Measurements from ENCODE around the gene MGAT5B. TPM values are rescaled to one million over a fixed set of nuclear protein-coding genes. Genes with fewer than 3 reads are reported as not detected.
"Not testable (repeated sequence)": the region's sequence is repeated elsewhere in the genome, so short reads cannot be mapped to it uniquely, and the experiment has no call there.

The MGAT5B gene
- total and polyA plus RNA-seq, 2 donors (not counting 1 experiment from before 2014, with no cell fraction given), result 0.09 to 0.17 TPM

DNA sequence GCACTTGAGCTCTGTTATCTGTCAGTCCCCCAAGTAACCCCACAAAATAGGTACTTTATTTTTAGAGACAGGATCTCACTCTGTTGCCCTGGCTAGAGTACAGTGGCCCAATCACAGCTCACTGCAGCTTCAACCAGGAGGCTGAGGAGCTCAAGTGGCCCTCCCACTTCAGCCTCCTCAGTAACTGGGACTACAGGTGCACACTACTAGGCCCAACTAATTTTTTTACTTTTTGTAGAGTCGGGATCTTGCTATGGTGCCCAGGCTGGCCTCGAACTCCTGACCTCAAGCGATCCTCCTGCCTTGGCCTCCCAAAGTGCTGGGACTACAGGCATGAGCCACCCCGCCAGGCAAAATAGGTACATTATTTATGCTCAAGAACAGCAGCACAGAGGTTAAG is 99.6 kb downstream of the MGAT5B start:
- TF ChIP-seq, protein P1, sequence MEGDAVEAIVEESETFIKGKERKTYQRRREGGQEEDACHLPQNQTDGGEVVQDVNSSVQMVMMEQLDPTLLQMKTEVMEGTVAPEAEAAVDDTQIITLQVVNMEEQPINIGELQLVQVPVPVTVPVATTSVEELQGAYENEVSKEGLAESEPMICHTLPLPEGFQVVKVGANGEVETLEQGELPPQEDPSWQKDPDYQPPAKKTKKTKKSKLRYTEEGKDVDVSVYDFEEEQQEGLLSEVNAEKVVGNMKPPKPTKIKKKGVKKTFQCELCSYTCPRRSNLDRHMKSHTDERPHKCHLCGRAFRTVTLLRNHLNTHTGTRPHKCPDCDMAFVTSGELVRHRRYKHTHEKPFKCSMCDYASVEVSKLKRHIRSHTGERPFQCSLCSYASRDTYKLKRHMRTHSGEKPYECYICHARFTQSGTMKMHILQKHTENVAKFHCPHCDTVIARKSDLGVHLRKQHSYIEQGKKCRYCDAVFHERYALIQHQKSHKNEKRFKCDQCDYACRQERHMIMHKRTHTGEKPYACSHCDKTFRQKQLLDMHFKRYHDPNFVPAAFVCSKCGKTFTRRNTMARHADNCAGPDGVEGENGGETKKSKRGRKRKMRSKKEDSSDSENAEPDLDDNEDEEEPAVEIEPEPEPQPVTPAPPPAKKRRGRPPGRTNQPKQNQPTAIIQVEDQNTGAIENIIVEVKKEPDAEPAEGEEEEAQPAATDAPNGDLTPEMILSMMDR (conservative IDR thresholded peaks at IDR 0.05 in 1 of 2, IDR thresholded peaks at IDR 0.05 in 1 of 2; ENCODE audit: low read depth in 1 of 2, low read length in 2 of 2), result no peak
- no peak for TF ChIP-seq EZH2 (IDR thresholded peaks at IDR 0.05; ENCODE audit: low read length, missing control alignments)
- H3K36me3 ChIP-seq (ENCODE audit: control insufficient read depth, insufficient read depth, low read length), result no peaks in the 10 kb centered on the region
- H3K9ac ChIP-seq (ENCODE audit: insufficient read depth, low read length), result no peak overlapping the region
- no peaks in the 10 kb centered on the region for H3K9me3 ChIP-seq (ENCODE audit: control insufficient read depth, insufficient read depth, low read depth, low read length)
- H2AFZ ChIP-seq (ENCODE audit: low read length), result no peak overlapping the region
- no peaks in the 10 kb centered on the region for H3K4me1 ChIP-seq (ENCODE audit: control insufficient read depth, extremely low read depth, insufficient read depth, low read length)
- no peak for DNase-seq (ENCODE audit: low read depth in 2 of 2)
- peaks cover 28% of the 10 kb centered on the region for H3K27me3 ChIP-seq (ENCODE audit: control insufficient read depth, insufficient read depth, low read length)
- no peaks in the 10 kb centered on the region for H3K79me2 ChIP-seq (ENCODE audit: control insufficient read depth, insufficient read depth, low read length)
- H3K27ac ChIP-seq (ENCODE audit: insufficient read depth, low read length), result no peak overlapping the region
- no peaks in the 10 kb centered on the region for H4K20me1 ChIP-seq (ENCODE audit: control insufficient read depth, extremely low read depth, insufficient read depth, low read length)
- H3K4me3 ChIP-seq (replicated peaks in 1 of 4; ENCODE audit: control extremely low read depth in 1 of 4, insufficient read depth in 1 of 4, low read depth in 3 of 4, low read length in 4 of 4), result no peak overlapping the region
- no peak overlapping the region for H3K4me2 ChIP-seq (ENCODE audit: extremely low read depth, insufficient read depth, low read length)

- H3K4me2 ChIP-seq (ENCODE audit: extremely low read depth, insufficient read depth, low read length), result no peak overlapping the region
- TF ChIP-seq, protein P1 (conservative IDR thresholded peaks at IDR 0.05 in 1 of 2, IDR thresholded peaks at IDR 0.05 in 1 of 2; ENCODE audit: low read depth in 1 of 2, low read length in 2 of 2), result no peak
- peak; percentile 72 for TF ChIP-seq EZH2 (IDR thresholded peaks at IDR 0.05; ENCODE audit: low read length, missing control alignments)
- H3K79me2 ChIP-seq (ENCODE audit: control insufficient read depth, insufficient read depth, low read length), result no peaks in the 10 kb centered on the region
Observed at GRCh38 chr17:76968707-76969597, 100.7 kb downstream of the MGAT5B start.

GRCh38 chr17:76969598-76970172 is 101.5 kb downstream of the MGAT5B start:
- H3K36me3 ChIP-seq (ENCODE audit: control insufficient read depth, insufficient read depth, low read length), result no peaks in the 10 kb centered on the region
- no peak overlapping the region for H3K4me3 ChIP-seq (replicated peaks in 1 of 4; ENCODE audit: control extremely low read depth in 1 of 4, insufficient read depth in 1 of 4, low read depth in 3 of 4, low read length in 4 of 4)
- no peaks in the 10 kb centered on the region for H3K79me2 ChIP-seq (ENCODE audit: control insufficient read depth, insufficient read depth, low read length)
- TF ChIP-seq EZH2 (IDR thresholded peaks at IDR 0.05; ENCODE audit: low read length, missing control alignments), result peak; percentile 25
- TF ChIP-seq, protein P1 (conservative IDR thresholded peaks at IDR 0.05 in 1 of 2, IDR thresholded peaks at IDR 0.05 in 1 of 2; ENCODE audit: low read depth in 1 of 2, low read length in 2 of 2), result no peak
- DNase-seq (ENCODE audit: low read depth in 2 of 2), result peak in 1 of 2 donors; percentile 15
- H3K9ac ChIP-seq (ENCODE audit: insufficient read depth, low read length), result no peak overlapping the region
- no peak overlapping the region for H2AFZ ChIP-seq (ENCODE audit: low read length)
- peaks cover 28% of the 10 kb centered on the region for H3K27me3 ChIP-seq (ENCODE audit: control insufficient read depth, insufficient read depth, low read length)
- no peaks in the 10 kb centered on the region for H3K9me3 ChIP-seq (ENCODE audit: control insufficient read depth, insufficient read depth, low read depth, low read length)
- H3K4me1 ChIP-seq (ENCODE audit: control insufficient read depth, extremely low read depth, insufficient read depth, low read length), result no peaks in the 10 kb centered on the region
- H3K4me2 ChIP-seq (ENCODE audit: extremely low read depth, insufficient read depth, low read length), result no peak overlapping the region
- no peak overlapping the region for H3K27ac ChIP-seq (ENCODE audit: insufficient read depth, low read length)
- H4K20me1 ChIP-seq (ENCODE audit: control insufficient read depth, extremely low read depth, insufficient read depth, low read length), result no peaks in the 10 kb centered on the region

More at GRCh38 chr17:76968707-76969597, 100.7 kb downstream of the MGAT5B start:
- no peaks in the 10 kb centered on the region for H3K36me3 ChIP-seq (ENCODE audit: control insufficient read depth, insufficient read depth, low read length)
- peak in 1 of 2 donors; percentile 48 for DNase-seq (ENCODE audit: low read depth in 2 of 2)
- H3K27ac ChIP-seq (ENCODE audit: insufficient read depth, low read length), result no peak overlapping the region
- H3K27me3 ChIP-seq (ENCODE audit: control insufficient read depth, insufficient read depth, low read length), result peaks cover 28% of the 10 kb centered on the region
- no peak overlapping the region for H3K9ac ChIP-seq (ENCODE audit: insufficient read depth, low read length)
- H3K9me3 ChIP-seq (ENCODE audit: control insufficient read depth, insufficient read depth, low read depth, low read length), result no peaks in the 10 kb centered on the region
- no peaks in the 10 kb centered on the region for H4K20me1 ChIP-seq (ENCODE audit: control insufficient read depth, extremely low read depth, insufficient read depth, low read length)
- H3K4me1 ChIP-seq (ENCODE audit: control insufficient read depth, extremely low read depth, insufficient read depth, low read length), result no peaks in the 10 kb centered on the region
- no peak overlapping the region for H2AFZ ChIP-seq (ENCODE audit: low read length)
- H3K4me3 ChIP-seq (replicated peaks in 1 of 4; ENCODE audit: control extremely low read depth in 1 of 4, insufficient read depth in 1 of 4, low read depth in 3 of 4, low read length in 4 of 4), result no peak overlapping the region

GRCh38 chr17:76970228-76970627 is 102.0 kb downstream of the MGAT5B start:
- not testable (repeated sequence) for H3K9ac ChIP-seq (ENCODE audit: insufficient read depth, low read length); DNase-seq (ENCODE audit: low read depth in 2 of 2); H3K4me1 ChIP-seq (ENCODE audit: control insufficient read depth, extremely low read depth, insufficient read depth, low read length); H3K36me3 ChIP-seq (ENCODE audit: control insufficient read depth, insufficient read depth, low read length); H3K4me2 ChIP-seq (ENCODE audit: extremely low read depth, insufficient read depth, low read length); H2AFZ ChIP-seq (ENCODE audit: low read length); H3K4me3 ChIP-seq (replicated peaks in 1 of 4; ENCODE audit: control extremely low read depth in 1 of 4, insufficient read depth in 1 of 4, low read depth in 3 of 4, low read length in 4 of 4); H3K79me2 ChIP-seq (ENCODE audit: control insufficient read depth, insufficient read depth, low read length); H3K9me3 ChIP-seq (ENCODE audit: control insufficient read depth, insufficient read depth, low read depth, low read length); H4K20me1 ChIP-seq (ENCODE audit: control insufficient read depth, extremely low read depth, insufficient read depth, low read length); H3K27ac ChIP-seq (ENCODE audit: insufficient read depth, low read length)
- peaks cover 28% of the 10 kb centered on the region for H3K27me3 ChIP-seq (ENCODE audit: control insufficient read depth, insufficient read depth, low read length)

Measured in fibroblast of lung (primary cell).